SU-DHL-6 (cell line): Measurements from ENCODE around the gene NINJ2.
A peak's percentile ranks its signal among the peaks of the same experiment; 100 is the strongest.

ENCODE experiments used
- EZH2phosphoT487 ChIP-seq: fragments of 200-600 bp; sonication (generic), shearing (Covaris generic); conservative IDR thresholded peaks from 2 replicates; pipeline ENCODE4 v1.6.1; 2018; ENCODE audit warnings: mild to moderate bottlenecking, antibody characterized with exemption, low read length, moderate library complexity, mixed read lengths
- TF ChIP-seq, protein P1 (sequence below): fragments of 200-600 bp; sonication (generic); IDR thresholded peaks from one replicate; pipeline ENCODE4 v1.5.1; 2017; ENCODE audit warnings: antibody characterized with exemption, mild to moderate bottlenecking, low read length, moderate library complexity; ENCODE audit not compliant: insufficient read depth, poor library complexity, severe bottlenecking

DNA sequence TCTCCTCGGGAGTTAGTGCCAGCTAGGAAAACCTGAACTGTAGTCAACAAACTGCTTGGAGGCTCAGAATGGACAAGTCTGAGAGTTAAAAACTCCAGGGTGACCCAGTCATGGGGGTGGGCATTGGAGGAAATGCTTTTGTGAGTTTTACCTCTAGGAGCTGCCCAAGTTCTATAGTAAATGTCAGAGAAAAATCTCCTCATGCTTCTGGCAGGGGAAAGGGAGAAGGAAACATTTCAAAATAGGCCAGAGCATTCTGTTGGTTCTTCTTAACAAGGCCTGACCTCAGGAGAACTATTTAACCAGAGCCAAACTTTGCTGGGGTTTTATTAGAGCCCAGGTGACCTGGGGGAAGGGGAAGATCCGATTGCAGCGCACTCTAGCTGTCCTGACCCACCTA, 12.3 kb downstream of the NINJ2 start:
- TF ChIP-seq, protein P1, sequence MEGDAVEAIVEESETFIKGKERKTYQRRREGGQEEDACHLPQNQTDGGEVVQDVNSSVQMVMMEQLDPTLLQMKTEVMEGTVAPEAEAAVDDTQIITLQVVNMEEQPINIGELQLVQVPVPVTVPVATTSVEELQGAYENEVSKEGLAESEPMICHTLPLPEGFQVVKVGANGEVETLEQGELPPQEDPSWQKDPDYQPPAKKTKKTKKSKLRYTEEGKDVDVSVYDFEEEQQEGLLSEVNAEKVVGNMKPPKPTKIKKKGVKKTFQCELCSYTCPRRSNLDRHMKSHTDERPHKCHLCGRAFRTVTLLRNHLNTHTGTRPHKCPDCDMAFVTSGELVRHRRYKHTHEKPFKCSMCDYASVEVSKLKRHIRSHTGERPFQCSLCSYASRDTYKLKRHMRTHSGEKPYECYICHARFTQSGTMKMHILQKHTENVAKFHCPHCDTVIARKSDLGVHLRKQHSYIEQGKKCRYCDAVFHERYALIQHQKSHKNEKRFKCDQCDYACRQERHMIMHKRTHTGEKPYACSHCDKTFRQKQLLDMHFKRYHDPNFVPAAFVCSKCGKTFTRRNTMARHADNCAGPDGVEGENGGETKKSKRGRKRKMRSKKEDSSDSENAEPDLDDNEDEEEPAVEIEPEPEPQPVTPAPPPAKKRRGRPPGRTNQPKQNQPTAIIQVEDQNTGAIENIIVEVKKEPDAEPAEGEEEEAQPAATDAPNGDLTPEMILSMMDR: peak; percentile 15
- TF ChIP-seq EZH2phosphoT487: no peak
